NCI-H748 (cell line): ENCODE measurements around the gene SH3PXD2A.
A peak's percentile ranks its signal among the peaks of the same experiment; 100 is the strongest.

Source experiments
- DNase-seq: peaks from one replicate; lab custom pipeline; 2025; ENCODE audit not compliant: unreplicated experiment; lab: John Stamatoyannopoulos, UW

SH3PXD2A gene

GRCh38 chr10:103572347-103573204 is 282.8 kb downstream of the SH3PXD2A start:
- no peak for DNase-seq

GRCh38 chr10:103571656-103571975 is 283.8 kb downstream of the SH3PXD2A start:
- no peak for DNase-seq

- no peak for DNase-seq
These were observed 284.3 kb downstream of the SH3PXD2A start for GRCh38 chr10:103570844-103571655.

- DNase-seq, result no peak
These were observed 285.5 kb downstream of the SH3PXD2A start for GRCh38 chr10:103569896-103570295.

- DNase-seq, result no peak
These were observed 286.9 kb downstream of the SH3PXD2A start for GRCh38 chr10:103568505-103568904.

GRCh38 chr10:103566536-103566935 is 288.8 kb downstream of the SH3PXD2A start:
- no peak for DNase-seq

GRCh38 chr10:103564776-103565520 is 290.4 kb downstream of the SH3PXD2A start:
- DNase-seq, result peak; percentile 6

GRCh38 chr10:103564116-103564501 is 291.3 kb downstream of the SH3PXD2A start:
- DNase-seq, result no peak

- DNase-seq, result no peak
These were observed 291.9 kb downstream of the SH3PXD2A start for GRCh38 chr10:103563231-103564115.

- no peak for DNase-seq
These were observed 293.0 kb downstream of the SH3PXD2A start for GRCh38 chr10:103562383-103562782.

- no peak for DNase-seq
These were observed 294.5 kb downstream of the SH3PXD2A start for GRCh38 chr10:103560886-103561285.

- DNase-seq, result no peak
These were observed 295.6 kb downstream of the SH3PXD2A start for GRCh38 chr10:103559776-103560175.

- no peak for DNase-seq
These were observed 296.5 kb downstream of the SH3PXD2A start for GRCh38 chr10:103558911-103559310.

- peak; percentile 41 for DNase-seq
These were observed 297.9 kb downstream of the SH3PXD2A start for GRCh38 chr10:103557455-103557854.

GRCh38 chr10:103556383-103557007 is 298.9 kb downstream of the SH3PXD2A start:
- DNase-seq, result no peak

GRCh38 chr10:103555712-103556111 is 299.7 kb downstream of the SH3PXD2A start:
- DNase-seq, result no peak

GRCh38 chr10:103555325-103555649 is 300.1 kb downstream of the SH3PXD2A start:
- no peak for DNase-seq

GRCh38 chr10:103554488-103555324 is 300.7 kb downstream of the SH3PXD2A start:
- DNase-seq, result peak; percentile 88

GRCh38 chr10:103553743-103554487 is 301.5 kb downstream of the SH3PXD2A start:
- DNase-seq, result no peak
